ENCODE data around the gene FOXO1.

GRCh38 chr13:40629678-40630384 is 36.6 kb downstream of the FOXO1 start:
- TF ChIP-seq CTCF (IDR thresholded peaks at IDR 0.05; ENCODE audit: borderline replicate concordance, extremely low read depth, low read length, poor library complexity, severe bottlenecking), result no peak
- no peak for TF ChIP-seq EZH2 (IDR thresholded peaks at IDR 0.05; ENCODE audit: borderline replicate concordance, low read depth, low read length, severe bottlenecking)

Data from DND-41 (cell line).